Measurements from ENCODE around the gene CAMK4. TPM values are rescaled to one million over a fixed set of nuclear protein-coding genes. Genes with fewer than 3 reads are reported as not detected.
"Not testable (repeated sequence)": the region's sequence is repeated elsewhere in the genome, so short reads cannot be mapped to it uniquely, and the experiment has no call there.

The CAMK4 gene
- total RNA-seq, 1 donor from 2014 or later = 106 TPM

DNA sequence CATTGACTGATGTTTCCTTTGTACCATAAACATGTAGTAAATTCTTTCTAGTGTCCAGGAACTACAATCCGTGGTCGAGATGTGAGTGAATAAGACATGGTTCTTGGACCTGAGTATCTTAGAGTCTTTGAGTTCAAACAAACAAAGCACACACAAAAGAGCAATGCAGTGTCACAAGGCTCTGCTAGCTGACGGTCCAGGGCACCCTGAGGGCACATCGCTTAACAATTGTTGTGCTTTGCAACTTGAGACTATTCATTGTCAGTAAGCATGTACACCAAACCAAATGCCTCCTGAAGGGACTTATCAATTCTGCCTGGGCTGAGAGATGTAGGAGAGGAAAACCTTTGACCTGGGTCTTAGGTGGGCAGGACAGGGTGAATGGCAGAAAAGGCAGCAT lies 84.8 kb downstream of the CAMK4 start:
- intact Hi-C loops (cut with micrococcal nuclease) = no loop called here

DNA sequence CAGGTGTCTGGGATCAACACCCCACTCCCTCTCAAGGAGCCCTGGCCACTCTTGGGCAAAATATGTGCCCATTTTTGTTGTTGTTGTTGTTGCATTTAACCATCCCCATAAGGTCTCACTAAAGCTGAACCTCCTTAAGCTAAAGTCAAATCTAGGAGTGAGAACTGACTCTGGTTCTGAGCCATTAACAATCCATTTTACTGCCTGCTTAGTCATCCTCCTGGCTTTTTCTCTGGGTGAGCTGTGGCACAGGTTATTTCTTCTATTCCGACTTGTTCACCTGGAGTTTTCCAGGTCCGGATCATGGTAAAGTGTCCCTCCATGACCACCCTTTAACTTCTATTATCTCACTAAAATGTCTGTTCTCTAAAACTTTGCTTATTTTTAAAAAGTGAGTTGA lies 85.2 kb downstream of the CAMK4 start:
- intact Hi-C loops (cut with micrococcal nuclease) = no loop called here

DNA sequence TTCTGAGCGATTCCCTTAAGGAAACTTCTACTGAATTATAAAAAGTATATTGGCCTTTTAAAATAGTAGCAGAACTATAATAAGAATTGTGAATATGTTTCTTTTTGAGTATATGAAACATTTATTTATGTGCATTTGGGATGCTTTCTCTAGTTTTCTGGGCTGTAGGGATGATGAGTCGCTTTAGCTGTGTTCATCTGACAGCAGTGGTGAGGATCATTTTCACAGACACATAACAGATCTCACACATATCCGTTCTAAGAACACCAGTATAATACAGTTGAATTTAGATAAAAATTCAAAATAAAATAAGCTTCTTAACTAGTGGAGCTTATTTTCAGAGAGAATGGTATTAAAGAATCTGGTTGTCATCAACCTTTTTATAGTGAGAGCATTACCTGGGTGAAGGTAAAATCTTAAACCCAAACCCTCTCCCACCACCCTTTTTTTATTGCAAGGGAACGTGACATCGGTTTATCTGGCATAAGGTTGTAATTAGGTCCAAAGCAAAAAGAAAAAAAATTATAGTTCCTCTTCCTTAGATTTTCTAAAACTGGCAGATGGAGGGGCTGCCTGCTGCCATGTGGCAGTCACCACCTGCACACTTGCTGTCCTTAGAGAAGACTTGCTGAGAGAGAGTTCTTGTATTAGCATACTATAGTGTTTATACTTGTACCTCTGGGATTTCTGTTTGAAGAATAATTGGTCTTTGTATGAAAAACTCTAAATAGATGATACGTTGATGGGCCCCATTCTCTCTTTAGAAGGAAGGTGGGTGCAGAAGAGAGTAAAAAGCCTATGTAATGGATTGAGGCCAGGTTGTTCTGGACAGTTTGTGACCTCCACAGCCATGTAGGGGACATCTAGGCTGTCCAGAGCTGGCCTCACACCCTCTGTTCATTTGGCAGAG lies 86.8 kb downstream of the CAMK4 start:
- intact Hi-C loops (cut with micrococcal nuclease) = no loop called here

DNA sequence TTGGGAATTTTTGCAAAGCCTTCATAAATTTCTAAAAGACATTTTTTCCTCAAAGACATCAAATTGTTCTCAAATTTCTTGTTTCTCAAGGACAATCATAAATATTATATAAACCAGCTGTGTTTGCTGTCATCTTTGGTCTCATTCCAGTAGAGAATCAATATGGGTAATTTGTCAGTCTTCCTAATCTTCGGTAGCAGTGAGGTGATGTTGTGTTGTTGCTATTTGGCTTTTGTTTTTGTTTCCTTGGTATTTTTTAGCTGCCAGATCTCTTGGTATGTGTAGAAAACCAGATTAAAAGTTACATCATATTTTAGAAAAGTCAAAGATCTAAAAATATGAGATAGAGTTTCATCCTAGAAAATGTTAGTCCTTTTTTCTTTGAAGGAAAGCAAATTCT lies 87.5 kb downstream of the CAMK4 start:
- intact Hi-C loops (cut with micrococcal nuclease) = no loop called here

DNA sequence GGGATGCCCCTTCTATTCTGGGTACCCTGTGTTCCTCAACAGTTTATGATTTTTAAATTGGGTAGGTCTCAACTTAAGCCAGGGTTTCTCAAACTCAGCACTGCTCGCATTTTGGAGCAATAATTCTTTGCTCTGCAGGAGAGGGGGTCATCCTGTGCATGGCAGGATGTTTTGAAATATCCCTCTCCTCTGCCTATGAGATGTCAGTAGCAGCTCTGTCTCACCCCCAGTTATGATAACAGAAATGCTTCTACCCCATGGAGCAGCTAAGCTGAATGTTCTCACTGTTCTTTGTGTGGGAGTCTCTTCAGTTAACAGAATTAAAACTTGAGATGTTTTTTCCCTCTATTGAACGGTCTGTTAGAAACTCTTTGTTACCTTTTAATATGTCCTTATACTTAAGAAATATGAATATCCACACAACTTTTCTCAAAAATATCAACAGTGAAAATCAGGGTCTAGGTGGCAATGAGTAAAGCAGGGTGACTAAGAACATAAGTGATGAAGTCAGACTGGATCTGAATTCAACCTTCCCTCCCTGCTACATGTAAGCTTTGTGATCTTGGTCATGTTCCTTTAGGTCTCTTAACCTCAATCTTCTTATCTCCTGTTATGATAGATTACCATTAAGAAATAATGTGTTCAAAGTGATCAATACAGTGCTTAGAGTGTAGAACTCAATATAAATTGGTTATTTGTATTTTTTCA lies 89.0 kb downstream of the CAMK4 start:
- intact Hi-C loops (cut with micrococcal nuclease) = no loop called here

DNA sequence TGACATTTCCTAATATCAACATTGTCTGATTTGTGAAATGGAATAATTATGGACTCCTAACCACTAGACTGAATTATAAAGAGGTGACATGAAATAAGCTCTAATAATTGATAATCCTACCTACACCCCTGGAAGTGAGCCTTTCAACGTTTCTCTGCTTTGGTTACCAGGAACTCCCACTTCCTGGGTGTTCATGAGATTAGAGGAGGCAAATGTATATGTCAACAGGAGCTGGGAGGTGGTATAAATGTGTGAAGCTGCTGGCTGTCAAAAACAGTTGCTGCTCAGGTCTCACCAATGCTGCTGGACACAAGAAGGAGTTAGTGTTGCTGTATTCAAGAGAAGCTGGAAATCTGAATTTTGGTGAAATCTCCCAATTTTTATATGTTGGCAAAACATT lies 96.8 kb downstream of the CAMK4 start:
- intact Hi-C loops (cut with micrococcal nuclease) = no loop called here

DNA sequence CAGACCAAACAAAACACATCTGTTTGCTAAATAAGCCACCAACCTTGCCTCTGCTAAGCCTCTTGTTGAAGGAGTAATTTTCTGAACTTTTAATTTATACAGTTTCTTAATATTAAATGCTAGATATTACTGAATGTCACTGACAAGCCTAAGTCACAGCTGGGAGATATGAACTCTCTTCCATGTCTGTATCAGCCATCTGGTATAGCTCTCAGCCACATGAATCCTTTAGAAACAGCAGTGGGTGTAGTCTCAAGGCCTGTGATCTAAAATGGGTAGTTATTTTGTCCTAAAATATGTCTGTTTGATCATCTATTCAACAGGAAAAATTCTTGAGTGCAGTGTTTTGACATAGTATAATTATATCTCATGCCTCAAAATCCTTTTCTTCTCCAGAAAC lies 97.2 kb downstream of the CAMK4 start:
- intact Hi-C loops (cut with micrococcal nuclease) = no loop called here

DNA sequence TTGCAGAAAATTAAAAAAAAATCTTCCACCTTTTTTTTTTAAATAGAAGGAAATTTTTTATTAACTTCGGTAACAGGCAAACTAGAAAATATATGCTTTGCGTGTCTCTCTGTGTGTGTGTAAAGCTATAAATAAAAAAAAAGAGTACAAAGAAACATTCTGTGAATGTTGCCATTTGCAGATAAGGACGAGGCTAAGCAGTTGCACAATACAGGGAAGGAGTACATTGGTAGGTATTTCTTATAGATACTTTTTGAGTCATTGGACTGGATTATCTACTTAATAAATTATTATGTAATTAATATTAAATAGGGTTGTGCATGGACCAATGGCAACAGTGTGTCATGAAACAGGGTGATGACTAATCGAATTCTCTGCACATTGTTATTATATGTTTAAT lies 102.4 kb downstream of the CAMK4 start:
- intact Hi-C loops (cut with micrococcal nuclease) = no loop called here

DNA sequence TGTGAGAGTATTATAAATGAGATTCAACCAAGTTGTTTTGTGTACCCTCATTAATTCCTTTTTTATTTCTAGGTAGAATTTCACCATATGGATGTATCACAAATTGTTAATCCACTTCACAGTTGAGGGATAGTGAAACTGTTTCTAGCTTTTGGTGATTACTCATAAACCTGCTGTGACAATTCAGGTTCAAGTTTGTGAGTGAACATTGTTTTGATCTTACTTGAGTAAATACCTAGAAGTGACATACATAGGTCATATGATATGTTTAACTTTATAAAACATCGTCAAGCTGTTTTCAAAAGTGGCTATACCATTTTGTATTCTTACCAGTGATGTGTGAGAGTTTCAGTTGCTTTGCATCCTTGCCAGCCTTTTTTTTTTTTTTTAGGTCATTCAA lies 112.9 kb downstream of the CAMK4 start:
- intact Hi-C loops (cut with micrococcal nuclease) = loop anchor here (10.0 kb wide), 1 partner anchor 178 kb away; the partner anchor contains the start of gene STARD4

DNA sequence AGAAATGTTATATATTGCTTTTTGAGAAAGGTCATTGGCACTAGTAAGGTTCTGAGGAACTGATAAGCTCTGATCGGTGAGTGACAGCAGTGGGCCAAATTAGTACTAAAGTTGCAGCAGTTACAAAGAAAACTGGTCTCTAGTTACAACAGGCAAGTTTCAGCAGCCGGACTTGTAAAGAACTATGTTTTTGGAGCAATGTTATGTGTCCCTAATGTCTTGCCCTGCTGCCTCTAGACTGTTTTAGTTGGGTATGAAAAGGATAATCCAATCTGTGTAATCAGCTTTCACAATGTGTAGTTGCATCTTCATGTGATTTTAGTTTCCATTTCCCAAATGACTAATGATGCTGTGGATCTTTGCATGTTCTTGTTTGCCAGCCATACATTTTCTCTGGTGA lies 113.5 kb downstream of the CAMK4 start:
- intact Hi-C loops (cut with micrococcal nuclease) = loop anchor here (10.0 kb wide), 1 partner anchor 177 kb away; the partner anchor contains the start of gene STARD4

DNA sequence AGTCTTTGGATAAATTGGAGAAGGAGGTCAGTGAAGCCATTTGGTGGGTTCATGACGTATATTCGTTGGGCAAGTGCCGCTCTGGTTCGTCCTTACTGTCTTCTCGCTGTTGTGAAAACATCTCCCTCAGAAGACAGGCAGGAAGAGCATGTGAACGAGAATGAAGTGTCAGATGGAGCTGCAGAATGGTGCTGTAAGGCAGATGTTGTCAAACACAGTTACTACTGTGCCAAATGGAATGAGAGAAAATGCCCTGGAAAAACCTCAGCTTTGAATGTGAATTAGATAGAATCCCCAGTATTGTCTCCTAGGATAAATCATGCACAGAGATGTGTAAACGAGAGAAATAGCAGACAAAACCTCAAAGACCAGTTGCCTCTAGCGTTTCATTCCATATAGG lies 121.5 kb downstream of the CAMK4 start:
- intact Hi-C loops (cut with micrococcal nuclease) = no loop called here

DNA sequence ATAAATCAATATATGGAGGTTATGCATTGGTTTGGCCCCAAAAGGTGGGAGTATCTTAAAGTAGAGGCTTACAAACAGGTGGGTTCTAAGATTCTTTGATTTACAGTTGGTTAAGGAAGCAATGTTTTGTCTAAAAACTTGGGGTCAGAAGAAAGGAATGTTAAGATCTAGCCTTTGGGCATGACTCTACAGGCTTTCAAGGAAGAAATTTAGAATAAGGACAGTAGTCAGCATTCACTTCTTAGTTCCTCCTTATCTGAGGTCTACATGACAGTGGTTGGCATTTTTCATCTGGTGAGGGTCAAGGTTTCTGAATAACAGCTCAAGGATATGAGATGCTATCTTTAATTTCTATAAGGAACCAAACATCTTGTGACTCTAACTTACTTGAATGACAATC lies 122.8 kb downstream of the CAMK4 start:
- intact Hi-C loops (cut with micrococcal nuclease) = no loop called here

DNA sequence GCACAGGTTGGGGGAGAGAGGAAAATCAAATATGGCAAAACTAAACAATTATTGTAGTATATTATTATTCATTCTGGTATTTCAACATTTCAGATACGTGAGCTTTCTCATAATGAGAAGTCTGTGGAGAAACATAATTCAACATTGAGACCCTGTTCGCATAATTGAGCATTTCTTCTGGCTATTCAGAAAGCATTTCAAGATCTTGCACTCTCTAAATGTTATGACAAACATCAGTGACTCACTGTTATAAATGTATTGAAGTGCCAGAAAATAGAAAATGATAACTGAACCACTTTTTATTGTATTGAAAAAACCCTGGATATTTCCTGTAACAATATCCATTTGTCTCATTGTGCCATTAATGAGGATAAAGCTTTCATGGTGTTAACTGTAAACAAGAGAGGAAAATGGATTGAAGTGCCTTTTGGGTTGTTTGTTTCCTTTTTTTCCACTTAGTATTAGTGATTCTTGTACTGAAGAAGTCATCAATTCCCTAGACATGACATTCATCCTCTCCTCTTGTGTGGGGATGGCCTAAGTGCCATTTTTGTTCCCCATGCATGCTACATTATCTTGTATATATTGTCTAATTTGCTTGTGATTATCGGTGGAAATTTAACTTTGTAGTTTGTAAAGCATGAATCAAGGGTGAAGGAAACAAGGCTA lies 124.6 kb downstream of the CAMK4 start:
- intact Hi-C loops (cut with micrococcal nuclease) = no loop called here

DNA sequence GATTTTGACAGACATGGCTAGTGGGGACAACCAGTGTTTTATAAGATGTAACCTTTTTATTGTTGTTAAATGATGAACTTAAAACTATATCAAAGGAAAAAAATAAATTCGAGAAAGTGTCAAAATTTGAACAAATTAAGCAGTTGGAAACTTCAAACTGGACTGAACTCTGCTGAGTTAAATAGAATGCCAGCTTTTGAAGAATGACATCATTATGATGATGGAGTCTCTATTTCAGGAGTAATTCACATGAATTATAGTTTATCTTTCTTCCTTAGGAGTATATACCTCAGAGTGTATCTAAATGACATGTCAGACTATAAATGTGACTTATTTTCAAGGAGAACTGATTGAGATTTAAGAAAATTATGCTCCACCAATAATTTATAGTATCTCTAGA lies 125.2 kb downstream of the CAMK4 start:
- intact Hi-C loops (cut with micrococcal nuclease) = no loop called here

DNA sequence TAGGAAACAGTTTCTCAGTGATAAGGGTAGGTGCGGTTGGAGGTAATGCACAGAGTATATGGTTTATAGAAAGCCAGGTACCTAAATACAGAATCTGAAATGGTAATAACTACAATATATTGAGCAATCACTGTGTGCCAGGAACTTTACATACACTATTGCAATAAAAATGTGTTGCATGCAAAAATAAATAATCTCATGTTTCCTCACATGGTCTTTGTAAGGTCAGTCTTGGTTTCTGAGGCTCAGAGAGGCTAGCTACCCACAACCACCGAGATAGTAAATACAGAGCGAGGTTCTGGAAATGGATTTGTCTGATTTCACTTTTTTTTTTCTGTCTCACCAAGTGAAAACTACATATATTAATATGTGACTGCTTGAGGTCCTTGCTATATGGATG lies 128.9 kb downstream of the CAMK4 start:
- intact Hi-C loops (cut with micrococcal nuclease) = no loop called here

DNA sequence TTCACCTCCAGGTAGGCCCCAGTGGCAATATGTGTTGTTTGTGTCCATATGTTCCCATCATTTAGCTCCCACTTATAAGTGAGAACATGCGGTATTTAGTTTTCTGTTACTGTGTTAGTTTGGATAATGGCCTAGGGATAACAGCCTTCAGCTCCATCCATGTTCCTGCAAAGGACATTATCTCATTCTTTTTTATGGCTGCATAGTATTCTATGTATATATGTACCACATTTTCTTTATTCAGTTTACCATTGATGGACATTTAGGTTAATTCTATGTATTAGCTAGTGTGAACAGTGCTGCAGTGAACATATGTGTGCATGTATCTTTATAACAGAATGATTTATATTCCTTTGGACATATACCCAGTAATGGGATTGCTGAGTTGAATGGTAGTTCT lies 134.5 kb downstream of the CAMK4 start:
- intact Hi-C loops (cut with micrococcal nuclease) = not testable (repeated sequence)

DNA sequence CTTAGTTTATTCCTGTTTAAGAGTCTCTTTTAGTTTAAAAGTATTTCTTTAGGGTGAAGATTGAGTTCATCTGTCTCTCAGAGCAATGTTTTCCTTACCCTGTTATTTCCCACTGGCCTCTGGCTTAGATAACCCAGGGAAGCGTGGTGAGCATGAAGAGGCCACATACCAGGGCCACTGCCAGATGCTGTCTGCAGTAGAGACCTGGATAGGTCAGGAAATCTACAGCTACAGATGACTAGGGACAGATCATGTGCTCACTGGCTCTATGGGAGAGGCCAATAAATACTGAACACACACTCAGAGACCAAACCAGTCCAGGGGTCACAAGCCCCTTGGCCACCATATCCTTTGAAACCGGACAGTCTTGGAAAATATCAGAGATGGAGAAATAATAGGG lies 136.0 kb downstream of the CAMK4 start:
- intact Hi-C loops (cut with micrococcal nuclease) = no loop called here

DNA sequence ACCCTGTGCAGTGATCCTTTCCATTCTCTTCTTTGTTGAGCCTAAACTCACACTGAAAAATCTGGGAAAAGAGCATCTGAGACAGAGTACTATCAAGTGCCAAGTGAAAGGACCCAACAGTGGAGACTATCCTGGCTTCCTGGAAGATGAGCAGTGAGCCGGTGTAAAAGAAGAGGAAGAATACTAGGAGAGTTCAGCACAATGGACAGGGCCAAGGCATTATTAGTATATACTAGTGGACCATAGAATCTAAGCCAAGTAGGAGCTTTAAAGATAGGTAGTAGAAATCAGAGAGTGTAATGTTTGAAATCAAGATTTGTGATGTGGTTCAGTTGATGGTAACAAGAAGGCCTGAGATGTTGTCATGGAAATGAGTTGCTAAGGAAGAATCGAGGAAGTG lies 140.8 kb downstream of the CAMK4 start:
- intact Hi-C loops (cut with micrococcal nuclease) = no loop called here

DNA sequence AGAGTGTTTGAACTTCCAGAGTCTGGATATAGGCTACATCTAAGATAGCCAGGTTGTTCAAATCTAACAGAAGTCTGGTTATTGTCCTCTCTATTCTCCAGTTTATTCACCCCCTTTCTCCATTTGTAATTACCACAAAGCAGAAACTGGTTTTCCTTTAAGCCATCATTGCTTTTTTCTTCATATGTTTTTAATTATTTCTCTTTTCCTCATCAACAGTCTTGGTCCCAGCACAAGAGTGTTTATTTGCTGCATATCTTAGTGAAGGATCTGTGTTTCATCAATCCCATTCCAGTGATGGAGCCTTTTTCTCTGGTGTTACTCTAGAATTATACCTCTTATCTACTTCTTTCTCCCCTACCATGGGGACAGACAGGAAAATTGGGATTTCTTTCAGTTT lies 142.2 kb downstream of the CAMK4 start:
- intact Hi-C loops (cut with micrococcal nuclease) = no loop called here

DNA sequence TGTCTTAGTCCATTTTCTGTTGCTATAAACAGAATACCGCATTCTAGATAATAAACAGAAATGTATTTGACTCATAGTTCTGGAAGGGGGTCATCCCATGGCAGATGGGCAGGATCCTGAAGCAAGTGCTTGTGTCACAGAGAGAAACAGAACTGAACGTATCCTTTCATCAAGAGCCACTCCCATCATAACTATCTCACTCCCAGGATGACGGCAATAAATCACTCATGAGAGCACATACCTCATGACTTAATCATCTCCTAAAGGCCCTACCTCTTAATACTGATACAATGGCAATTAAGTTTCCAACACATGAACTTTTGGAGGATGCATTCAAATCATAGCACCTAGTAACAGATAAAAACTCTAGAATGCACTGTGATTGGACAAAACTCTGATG lies 142.9 kb downstream of the CAMK4 start:
- intact Hi-C loops (cut with micrococcal nuclease) = no loop called here

DNA sequence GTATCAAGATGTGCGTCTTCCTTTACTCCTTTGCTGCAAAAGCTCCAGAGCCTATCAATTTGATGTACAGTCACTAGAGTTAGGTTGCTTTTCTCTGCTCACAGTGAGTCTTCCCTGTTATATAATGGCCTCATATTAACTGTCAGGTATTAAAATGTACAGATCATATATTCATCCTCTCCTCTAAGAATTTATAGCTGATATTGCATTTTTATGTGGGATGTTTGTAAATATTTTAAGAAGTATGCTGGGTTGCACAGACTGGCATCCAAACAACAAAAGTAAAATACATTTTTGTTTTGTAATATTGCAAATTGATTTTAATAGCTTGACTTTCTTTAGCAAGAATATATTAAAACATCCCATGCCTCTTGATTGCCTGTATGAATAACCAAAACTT lies 148.6 kb downstream of the CAMK4 start:
- intact Hi-C loops (cut with micrococcal nuclease) = no loop called here

DNA sequence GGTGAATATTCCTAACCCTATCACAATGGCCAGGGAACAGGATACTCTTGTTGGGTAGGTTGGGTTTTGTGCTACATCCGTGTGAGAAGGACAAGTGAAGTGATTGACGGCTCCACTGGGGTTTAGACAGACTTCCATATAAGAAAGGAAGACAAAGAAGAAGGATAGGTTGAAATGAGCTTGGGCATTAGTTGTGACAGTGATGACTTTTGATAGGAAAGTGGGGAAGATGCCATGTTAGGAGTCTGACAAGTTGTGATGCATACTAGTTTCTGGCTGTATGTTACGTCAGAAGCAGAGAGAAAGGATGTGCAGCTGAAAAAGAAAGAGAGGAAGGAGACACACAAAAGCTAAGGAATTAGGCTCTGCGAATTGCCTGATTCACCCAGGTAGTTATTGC lies 150.2 kb downstream of the CAMK4 start:
- intact Hi-C loops (cut with micrococcal nuclease) = no loop called here

Data from T-helper 2 cell treated with Interferon-gamma antibody and Interleukin-4, amounts not matched to agents 100 ng/mL and 5 ng/mL, for 36 hours (primary cell).